NCI-H524 treated with DMSO at 0.1 percent for 48 hours (cell line): ENCODE results near the gene SETD3.

Experiments
- DNase-seq: peaks from one replicate; lab custom pipeline; 2025; lab: John Stamatoyannopoulos, UW

SETD3 gene

DNA sequence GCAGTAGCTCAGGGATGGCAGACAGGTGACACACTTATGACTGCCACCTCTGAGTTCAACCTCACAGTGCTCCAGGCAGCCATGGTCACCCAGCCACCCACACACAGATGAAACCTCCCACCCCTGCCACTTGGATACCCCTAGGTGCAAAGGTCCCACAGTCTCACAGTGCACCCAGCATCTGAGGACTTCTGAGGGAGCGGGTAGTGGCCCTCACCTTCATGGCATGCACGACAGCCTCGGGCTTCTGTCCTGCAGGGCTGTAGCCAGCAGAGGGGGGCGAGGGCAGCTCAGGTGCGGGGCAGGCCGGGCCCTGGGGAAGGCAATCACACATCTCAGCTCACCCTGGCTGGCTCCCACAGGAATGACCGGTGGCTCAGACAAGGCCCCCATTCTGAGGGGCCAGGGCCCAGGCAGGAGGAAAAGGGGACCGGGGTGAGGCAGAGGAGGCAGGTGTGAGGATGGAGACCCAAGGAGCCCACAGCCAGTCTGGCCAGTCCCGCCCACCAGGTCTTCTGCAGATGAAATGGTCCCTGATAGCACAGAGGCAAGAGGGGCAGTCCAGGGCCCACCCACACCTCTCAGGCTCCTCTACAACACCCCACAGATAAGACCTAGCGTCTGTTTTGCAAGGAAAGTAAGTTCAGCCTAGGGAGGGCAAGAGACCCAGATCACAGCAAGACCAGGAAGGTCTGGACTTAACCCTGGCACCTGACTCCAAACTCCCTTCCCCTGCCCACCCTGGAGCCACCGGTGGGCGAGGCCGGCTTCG is 36.4 kb upstream of the SETD3 start:
- DNase-seq = no peak

- DNase-seq = no peak
Measured at GRCh38 chr14:99516156-99516870, 35.7 kb upstream of the SETD3 start.

DNA sequence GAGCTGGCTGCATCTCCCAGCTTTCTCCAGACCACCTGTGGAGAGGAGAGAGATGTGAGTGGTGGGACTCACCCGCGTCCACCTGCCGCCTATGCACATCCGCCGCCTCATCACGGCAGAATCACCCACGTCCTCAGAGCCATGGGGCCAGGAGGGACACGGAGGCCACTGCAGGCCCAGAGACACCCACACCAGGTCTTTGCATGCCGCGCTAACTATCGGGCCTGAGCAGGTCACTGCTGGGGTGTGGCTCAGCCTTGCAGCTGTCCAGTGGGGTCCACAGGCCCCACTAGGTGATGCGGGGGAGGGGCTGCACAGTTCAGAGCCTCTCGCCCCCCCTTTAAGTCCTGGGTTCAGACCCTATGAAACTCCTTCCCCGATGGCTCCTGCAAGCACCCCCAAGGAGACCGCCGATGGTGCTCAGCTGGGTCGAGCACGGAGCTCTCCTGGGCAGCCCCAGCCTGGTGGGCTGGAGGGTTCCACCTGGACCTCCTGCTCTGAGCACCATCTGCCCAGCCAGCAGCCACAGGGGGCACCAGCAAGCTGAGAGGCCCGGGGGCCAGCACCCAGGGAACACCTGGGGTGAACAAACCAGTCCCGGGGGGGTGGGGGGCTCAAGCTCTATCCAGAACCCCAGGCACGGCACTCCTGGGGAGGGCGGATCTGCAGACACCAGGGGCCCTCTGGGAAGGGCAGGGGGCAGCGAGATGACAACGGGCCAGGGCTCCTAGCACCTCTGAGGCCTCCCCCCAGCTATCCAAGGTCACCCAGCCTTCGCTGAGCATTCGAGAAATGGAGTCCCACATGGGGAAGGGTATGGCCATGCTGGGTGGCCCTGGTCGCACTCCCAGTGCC is 34.9 kb upstream of the SETD3 start:
- DNase-seq = no peak

- DNase-seq = no peak
Measured at GRCh38 chr14:99514552-99515300, 34.1 kb upstream of the SETD3 start.

GRCh38 chr14:99513946-99514551 is 33.4 kb upstream of the SETD3 start:
- no peak for DNase-seq

GRCh38 chr14:99513183-99513694 is 32.6 kb upstream of the SETD3 start:
- DNase-seq = no peak

- DNase-seq = no peak
Measured at GRCh38 chr14:99512571-99513182, 32.0 kb upstream of the SETD3 start.

DNA sequence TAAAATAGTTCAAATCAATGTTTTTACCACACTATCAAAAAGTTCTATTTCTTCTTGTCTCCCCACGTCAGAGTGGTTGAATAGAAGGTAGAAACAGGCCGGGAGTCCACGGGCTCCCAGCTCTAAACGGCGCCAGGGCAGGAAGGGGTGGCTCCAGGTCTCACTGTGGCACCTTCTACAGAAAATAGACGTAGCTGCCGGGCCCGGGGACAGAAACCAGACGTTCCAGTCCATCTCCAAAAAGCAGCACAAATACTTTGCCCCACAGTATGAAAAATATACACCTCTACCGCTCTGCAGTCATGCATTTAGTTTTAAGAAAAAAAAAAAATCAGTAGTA is 31.4 kb upstream of the SETD3 start:
- no peak for DNase-seq

DNA sequence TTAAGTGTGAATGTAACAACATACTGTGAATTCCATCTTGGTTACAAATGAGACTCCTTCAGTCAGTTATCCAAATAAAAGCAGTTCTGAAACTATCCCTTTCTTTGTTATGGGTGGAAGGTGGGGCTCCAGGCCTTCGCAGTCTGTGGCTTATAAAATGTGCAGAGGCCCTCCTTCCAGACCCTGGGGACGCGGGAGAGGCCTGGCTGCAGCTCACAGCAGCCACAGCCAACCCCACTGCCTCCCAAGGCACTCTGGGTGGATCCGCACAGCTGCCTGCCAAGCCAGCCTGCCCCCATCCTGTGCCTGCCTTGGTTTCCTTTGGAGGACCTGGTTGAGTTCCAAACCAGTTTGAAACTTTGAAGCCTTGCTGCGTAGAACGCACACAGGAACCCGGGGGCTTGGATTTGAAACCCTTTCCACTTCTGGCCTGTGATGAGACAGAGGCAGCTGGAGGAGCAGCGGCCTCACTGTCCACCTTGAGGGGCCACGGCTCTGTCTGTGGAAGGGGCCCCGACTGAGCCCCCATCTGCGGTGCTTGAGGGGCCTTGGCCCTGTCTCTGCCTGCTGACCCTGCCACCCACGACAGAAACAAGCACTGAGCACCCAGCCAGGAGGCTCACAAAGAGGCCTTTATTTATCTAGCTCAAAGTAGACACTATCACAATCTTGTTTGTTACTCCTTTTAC is 30.9 kb upstream of the SETD3 start:
- DNase-seq = no peak

DNA sequence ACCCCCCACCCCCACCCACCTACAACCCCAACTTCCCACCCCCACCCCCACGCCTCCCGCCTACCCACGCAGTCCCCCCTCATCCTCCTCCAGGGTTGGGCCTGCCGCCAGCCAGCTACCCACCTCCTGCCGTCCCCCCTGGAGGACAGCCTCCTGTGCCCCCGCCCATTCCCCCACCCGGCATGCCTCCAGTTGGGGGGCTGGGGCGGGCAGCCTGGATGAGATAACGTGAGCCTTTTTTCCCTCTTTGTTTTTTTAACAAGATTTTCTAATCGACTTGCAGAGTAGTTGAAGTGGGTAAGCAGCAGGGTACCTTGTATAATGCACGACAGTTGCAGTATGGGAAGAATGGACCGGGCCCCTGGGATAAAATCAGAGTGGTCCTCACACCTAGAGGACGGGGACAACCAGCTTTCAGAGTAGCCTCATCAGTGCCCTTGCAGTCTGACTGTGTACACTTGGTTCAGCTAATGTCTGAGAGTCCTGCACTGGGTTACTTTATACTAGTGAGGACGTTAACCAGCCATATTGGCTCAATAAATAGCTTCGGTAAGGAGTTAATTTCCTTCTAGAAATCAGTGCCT is 30.0 kb upstream of the SETD3 start:
- no peak for DNase-seq

DNA sequence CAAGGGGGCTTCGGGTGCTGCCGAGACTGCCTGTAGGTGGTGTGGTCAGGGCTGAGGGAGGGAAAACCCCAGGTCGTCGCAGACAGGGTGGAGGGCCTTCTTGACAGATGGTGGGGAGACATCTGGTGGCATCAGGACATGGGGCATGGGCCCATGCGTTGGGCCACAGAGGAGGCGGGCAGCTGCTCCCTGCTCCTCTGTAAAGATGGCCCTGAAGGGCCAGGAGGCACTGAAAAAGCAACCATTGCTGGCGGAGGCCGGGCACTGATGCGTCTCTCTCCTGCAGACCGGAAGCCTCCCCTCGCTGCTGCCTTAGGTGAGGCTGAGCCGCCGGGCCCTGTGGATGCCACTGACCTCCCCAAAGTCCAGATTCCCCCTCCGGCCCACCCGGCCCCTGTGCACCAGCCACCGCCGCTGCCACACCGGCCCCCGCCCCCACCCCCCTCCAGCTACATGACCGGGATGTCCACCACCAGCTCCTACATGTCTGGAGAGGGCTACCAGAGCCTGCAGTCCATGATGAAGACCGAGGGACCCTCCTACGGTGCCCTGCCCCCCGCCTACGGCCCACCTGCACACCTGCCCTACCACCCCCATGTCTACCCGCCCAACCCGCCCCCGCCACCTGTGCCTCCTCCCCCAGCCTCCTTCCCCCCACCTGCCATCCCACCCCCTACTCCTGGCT is 29.4 kb upstream of the SETD3 start:
- peak; percentile 83 for DNase-seq

GRCh38 chr14:99508896-99509629 is 28.4 kb upstream of the SETD3 start:
- DNase-seq = no peak

- no peak for DNase-seq
Measured at GRCh38 chr14:99507860-99508640, 27.4 kb upstream of the SETD3 start.

- DNase-seq = no peak
Measured at GRCh38 chr14:99506276-99506675, 25.6 kb upstream of the SETD3 start.

DNA sequence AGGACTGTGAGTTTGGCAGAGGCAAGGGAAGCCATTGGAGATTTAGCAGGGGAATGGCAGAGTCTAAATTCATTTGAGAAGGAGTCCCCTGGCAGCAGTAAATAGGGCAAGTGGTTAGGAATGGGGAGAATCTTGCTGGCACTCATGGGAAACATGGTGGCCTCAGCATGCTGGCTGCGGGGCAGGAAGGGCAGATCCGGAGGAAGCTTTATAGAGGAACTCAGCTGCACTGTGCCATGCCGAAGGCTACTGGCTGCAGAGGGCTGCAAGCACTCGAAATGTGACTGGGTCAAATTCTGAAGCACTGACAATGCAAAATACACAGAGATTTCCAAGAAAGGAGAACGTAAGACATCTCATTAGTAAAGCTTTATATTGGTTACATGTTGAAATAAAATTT is 24.4 kb upstream of the SETD3 start:
- DNase-seq = no peak

DNA sequence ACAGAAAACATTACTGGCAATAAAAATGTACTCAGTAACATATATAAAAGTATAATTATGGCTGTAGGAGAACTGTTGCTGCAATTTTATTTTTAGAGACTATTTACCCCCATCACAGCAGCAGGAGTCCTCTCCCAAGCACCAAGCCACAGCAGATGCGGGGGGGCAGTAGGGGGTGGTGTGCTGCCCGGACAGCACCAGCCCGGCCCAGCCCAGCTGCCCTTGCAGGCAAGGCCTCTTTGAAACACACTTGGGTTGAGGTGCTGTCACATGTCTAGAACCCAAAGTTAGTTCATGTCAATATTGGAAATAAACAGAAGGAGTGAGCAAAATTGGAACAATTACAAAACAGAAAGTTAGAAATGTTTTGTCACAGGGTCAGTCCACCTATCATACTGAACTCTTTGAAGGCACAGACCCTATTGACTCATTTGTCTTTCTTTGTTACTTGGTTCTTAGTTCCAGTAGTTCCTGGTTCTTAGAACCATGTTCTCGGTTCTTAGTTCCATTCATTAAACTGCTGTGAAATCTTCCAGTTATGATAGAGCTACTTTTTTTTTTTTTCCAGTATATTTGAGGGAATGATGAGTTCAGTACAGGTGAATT is 23.3 kb upstream of the SETD3 start:
- no peak for DNase-seq

DNA sequence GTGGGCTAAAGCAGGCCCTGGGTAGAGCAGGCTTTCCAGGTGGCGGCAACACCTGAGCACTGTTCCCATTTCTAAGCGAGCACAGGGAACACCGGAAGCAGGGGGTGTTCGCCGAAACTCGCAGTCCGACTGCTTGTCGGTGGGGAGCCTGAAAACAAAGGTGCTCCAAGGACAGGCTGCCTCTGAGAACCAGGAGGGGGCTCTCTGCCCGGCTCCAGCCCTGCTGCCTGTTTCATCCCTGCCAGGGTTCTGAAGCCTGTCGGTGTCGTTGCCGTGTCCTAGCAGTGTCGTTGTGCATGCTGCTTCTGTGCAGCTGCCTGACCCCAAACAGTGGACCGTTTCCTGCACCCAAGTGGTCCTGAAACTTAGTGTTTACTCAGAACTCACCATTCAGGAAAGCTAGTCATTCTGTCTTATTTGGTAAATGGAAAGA is 22.3 kb upstream of the SETD3 start:
- DNase-seq = no peak
